RPMI8226 (cell line): Measurements from ENCODE around the gene LGI2.
A peak's percentile ranks its signal among the peaks of the same experiment; 100 is the strongest.
"Not testable (repeated sequence)": the region's sequence is repeated elsewhere in the genome, so short reads cannot be mapped to it uniquely, and the experiment has no call there.

ENCODE experiments used
- DNase-seq: peaks from one replicate; pipeline ENCODE4 v3.0.0-alpha.2; 2015

The LGI2 gene

GRCh38 chr4:25043548-25043947, 12.8 kb upstream of the LGI2 start:
- DNase-seq = no peak

- no peak for DNase-seq
These were observed 2.8 kb upstream of the LGI2 start for GRCh38 chr4:25033526-25033925.

- no peak for DNase-seq
These were observed 1.4 kb upstream of the LGI2 start for GRCh38 chr4:25032126-25032525.

- no peak for DNase-seq
These were observed 403 bp upstream of the LGI2 start for GRCh38 chr4:25031077-25031621.

DNA sequence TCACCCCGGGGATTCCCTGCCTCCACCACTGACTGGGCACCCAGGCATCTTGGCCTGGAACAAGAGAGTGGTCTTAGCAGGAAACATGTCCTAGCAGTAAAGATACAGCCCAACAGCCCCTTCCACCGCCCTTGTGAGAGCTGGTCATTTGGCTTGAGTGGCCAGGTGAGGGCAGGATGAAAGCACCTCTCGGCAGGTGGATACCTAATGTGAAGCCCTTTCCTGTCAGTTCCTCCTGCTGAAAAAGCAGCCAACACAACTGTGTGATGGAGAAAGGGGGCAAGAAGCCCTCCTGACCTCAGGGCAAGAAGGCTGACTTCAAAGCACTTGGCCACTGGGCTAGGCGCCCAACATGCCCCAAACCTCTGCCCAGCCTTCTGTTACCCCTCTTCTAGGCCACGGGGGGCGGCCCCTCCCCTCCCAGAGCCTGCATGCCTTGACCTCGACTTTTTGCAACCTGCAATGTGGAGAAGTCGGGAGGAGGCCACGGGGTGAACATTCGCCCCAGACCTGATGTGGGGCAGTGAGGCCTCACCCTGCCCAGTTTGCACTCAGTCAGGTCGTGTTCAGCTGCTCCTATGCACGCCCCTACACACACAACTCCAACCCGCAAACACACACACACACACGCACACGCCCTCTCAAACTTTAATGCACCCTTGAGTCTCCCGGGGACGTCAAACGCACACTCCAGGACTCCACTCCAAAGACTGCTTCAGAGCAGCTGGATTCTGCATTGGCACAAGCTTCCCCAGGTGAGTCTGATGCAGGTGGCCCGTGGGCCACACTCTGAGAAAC, 1.1 kb downstream of the LGI2 start:
- DNase-seq = peak; percentile 13

- no peak for DNase-seq
These were observed 1.9 kb downstream of the LGI2 start for GRCh38 chr4:25028851-25029250.

- DNase-seq = no peak
These were observed 8.0 kb downstream of the LGI2 start for GRCh38 chr4:25022766-25023165.

- no peak for DNase-seq
These were observed 9.5 kb downstream of the LGI2 start for GRCh38 chr4:25021216-25021615.

DNA sequence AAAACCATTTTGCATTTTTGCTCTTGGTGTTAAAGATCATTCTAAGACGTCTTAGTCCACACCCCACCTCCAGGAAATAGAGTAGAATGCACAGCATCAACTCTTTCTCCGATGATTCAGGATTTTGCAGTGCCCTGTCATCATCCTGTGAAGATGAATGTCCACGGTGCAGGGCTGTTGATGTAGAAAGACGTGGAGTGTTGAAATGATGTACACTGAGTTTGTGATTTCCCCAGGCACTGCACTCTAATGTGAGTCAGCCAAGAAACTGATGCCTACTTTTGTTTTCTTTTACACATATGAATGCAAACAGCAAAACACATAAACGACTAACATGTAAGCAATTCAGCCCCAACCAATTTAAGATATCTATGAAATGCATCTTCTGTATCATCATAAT, 10.5 kb downstream of the LGI2 start:
- no peak for DNase-seq

GRCh38 chr4:25019501-25019900, 11.2 kb downstream of the LGI2 start:
- no peak for DNase-seq

DNA sequence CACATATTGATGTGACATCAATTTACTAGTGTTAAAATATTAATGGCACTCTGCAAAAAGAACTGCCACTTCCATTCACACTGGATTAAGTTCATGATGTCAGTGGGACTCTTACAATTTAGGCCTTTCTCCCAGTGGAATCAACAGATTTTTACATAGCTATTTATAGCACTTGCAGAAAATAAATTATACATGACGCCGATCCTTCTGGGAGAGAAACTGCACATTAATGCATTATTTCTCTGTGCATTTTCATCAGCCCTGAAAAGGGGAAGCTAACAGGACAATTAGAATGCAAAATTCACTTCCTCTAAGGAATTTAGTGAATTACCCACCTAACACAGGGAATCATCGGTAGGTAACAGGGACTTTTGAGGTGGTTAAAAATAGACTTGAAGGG, 15.7 kb downstream of the LGI2 start:
- DNase-seq = no peak

DNA sequence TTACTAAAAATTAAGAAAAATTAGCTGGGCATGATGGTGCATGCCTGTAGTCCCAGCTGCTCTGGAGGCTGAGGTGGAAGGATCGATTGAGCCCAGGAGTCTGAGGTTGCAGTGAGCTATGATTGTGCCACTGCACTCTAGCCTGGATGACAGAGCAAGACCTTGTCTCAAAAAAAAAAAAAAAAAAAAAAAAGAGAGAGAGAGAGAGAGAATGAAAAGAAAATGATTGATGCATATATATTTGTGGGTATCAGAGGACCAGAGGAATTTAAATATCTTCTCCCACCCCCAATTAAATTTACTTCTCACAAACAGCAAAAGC, 16.1 kb downstream of the LGI2 start:
- not testable (repeated sequence) for DNase-seq

DNA sequence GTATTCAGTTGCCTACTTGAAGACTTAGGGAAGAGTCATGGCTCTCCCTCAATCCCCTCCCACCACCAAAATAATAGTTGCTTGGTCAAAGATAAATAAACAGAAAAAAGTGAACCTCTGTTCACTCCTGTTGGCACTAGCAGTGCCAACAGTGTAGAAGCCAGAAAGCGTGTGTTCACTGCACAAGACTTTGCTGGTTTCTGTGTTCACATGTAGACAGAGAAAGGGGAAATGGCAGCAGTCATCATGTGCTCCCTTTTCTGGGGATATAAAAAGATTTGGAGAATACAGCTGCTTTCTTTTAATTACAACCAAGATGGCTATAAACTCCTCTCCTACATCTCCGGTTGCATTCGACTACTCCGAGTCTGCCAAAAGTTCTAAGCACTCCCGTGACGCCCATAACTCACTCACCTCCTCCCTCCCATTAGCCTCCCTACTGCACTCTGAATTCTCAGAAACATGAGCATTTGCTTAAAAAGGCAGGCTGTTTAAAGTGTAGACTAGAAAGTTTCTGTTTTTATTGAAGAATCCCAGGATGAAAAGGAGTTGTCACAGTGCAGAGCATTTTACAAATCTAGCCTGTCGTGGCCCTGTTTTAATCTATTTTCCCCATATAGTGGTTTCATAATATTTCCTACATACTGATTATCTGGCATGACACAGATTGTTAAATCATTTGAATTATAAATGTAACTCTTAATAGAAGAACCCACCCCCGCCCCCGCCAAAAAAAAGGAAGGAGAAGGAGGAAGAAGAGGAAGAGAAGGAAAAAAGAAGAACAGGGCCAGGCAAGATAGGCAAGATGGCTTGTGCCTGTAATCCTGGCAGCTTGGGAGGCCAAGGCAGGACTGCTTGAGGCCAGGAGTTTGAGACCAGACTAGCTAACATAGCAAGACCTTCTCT, 16.7 kb downstream of the LGI2 start:
- DNase-seq = no peak

GRCh38 chr4:25012655-25013054, 18.1 kb downstream of the LGI2 start:
- DNase-seq = no peak

DNA sequence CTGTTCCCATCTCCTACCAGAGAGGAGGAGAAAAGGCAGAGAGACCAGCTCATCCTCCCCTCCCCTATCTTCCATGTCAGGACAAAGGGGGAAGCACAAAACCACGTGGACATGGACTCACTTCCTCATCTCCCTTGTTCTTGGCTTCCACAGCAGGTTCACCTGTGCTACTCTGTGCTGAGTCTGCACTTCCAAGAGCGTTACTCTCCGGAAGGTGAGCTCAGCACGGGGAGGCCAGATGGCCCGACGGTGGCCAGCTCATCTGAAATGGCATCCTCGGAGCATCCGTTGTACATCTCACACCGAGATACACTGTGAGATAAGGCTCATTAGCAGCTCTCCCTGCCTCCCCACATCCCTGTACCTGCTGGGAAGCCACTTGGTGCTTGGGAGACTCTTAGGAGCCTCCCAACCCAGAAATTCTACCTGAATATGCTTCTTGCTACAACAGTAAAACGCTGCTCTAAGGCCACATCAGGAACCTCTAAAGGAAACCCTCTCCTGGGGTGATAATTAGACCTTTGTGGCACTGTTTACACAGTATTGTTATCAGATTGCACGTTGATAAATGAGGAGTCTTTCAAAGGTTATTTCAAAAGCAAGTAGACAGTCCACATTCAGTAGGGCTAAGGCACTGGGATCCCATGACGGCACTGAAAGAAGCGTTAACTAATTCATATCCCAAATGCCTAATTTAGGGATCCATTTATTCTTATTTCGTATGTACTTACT, 19.4 kb downstream of the LGI2 start:
- peak; percentile 89 for DNase-seq

GRCh38 chr4:25007598-25007997, 23.1 kb downstream of the LGI2 start:
- DNase-seq = no peak

- DNase-seq = no peak
These were observed 28.1 kb downstream of the LGI2 start for GRCh38 chr4:25002681-25003080.

DNA sequence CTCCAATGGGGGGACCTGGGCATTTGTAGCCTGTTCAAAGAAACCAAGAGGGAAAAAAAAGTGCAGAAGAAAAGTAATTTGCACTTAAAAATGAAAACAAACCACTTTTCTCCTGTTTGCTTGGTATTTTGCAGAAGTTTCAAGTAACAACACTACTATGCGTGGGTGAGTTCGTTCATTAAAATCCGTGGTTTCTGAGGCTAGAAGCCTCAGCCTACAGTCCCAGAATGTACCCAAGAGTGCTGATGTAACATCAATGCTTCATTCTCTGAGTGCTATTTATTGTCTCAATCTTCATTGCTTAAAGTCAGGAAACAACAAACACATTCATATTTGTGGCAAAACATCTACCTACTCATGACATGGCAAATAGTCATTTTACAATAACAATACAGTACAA, 29.2 kb downstream of the LGI2 start:
- no peak for DNase-seq

DNA sequence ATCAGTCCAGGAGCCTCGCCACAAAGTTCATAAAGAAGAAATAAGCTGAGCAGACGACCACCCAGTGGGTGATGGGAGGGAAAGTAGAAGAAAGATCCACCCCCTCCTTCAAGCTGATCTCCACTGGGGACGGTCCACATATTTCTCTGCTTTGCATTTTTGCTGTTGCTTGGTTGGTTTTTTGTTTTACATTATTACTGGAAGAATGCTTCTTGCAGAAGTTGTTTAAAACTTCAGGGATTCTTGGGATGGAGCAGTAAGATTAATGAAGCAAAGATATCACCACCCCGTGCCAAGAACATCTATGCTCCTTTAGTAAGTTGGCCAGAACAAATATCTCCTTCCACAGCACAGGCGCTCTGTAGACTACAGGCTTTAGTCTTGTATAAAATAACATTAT, 30.1 kb downstream of the LGI2 start:
- no peak for DNase-seq

DNA sequence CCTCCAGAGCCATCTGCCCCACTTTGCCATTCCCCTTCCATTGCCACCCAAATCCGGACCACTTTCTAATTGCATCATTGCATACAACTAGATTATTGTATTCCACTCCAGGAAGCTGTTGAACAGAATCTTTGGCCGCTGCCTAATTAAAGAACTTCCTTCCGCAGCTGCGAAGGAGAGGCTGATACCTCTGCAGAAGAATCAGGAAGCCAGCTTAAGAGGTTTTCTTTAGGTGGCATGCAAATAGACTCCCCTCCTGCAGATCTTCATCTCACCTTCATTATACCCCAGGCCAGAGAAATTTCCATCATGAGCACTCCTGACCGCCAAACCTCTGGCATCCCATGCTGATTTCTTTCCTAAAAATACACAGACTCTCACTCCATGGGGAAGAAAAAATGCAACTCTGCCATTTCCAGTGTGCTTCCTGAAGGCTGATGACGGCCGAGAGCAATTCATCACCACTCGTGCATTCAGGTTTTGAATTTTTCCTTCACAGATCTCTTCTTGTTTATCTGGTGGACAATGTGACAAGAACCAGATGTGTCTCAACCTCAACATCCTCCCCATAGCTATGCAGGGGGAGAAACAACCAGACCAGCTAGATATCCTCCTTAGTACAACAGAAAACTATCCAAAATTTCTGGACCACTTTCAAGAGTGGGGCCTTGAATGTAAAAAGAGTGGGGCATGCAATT, 31.2 kb downstream of the LGI2 start:
- no peak for DNase-seq

DNA sequence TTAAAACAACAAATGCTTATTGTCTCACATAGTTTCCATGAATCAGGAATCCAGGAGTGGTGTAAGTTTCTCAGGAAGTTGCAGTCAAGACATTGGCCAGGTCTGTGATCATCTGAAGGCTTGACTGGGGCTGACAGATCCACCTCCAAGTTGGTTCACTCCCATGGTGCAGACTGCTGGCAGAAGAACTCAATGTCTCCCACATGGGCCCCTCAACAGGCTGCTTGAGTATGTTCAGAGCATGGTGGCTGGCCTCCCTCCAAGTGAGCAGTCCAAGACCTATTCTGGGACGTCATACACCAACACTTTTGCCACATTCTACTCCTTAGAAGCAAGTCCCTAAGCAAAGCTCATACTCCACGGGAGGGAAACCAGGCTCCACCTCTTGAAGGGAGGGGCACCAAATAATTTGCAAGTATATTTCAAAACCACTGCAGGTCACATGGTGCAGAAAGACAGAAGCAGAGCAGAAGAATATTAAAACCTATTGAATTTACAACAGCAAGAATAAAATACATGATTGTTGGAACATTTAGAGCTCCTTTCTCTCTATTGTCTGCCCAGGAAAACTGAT, 35.3 kb downstream of the LGI2 start:
- DNase-seq = no peak

GRCh38 chr4:24993551-24994080, 37.1 kb downstream of the LGI2 start:
- no peak for DNase-seq
